Brain microvascular endothelial cell (primary cell): ENCODE data around the gene BEAN1.

Experiments
- DNase-seq: peaks from one replicate; pipeline ENCODE4 v3.0.0-alpha.2; 2020
- H3K27ac ChIP-seq: fragments of 250-450 bp; sonication (Bioruptor Pico); 2 replicates; pipeline ENCODE4 v1.5.1; 2020; ENCODE audit warnings: mild to moderate bottlenecking, moderate library complexity
- H3K27me3 ChIP-seq: fragments of 250-450 bp; sonication (Bioruptor Pico); replicated peaks from 2 replicates; pipeline ENCODE4 v1.5.1; 2020; ENCODE audit warnings: mild to moderate bottlenecking
- H3K36me3 ChIP-seq: fragments of 250-450 bp; sonication (Bioruptor Pico); replicated peaks from 2 replicates; pipeline ENCODE4 v1.5.1; 2020; ENCODE audit warnings: mild to moderate bottlenecking
- H3K4me3 ChIP-seq: 2 replicates; pipeline ENCODE4 v1.5.1; 2011; ENCODE audit warnings: low read depth, mild to moderate bottlenecking, control low read depth, low read length, moderate library complexity
- in situ Hi-C: cut with HindIII; loops from 2 replicates; pipeline ENCODE4 v1.10.0; 2017; ENCODE audit warnings: low sequenced_read_pairs, low pct_ligation_motif_present
- TF ChIP-seq, protein P1 (sequence below): IDR thresholded peaks from 2 replicates; pipeline ENCODE4 v1.5.1; 2011; ENCODE audit warnings: low read depth, mild to moderate bottlenecking, moderate library complexity, low read length, control low read depth, inconsistent platforms; ENCODE audit errors: missing control alignments

Gene BEAN1

DNA sequence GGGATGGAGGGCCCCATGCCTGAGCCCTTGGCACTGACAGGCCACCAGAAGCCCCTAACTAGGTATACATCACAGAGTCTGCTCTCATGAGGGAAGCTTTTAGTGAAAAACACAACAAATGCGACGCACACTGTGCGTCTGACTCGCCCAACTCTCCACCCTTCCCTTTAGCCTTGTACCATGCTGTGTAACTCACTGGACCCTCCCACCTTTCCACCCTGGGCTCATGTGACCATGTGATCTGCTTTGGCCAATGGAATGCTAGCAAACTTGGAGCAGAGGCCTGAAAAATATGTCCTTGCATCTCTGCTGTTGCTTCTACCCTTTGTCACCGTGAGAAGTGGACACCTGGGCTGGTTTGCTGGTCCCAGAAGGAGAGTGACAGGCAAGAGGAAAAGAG lies 101.2 kb downstream of the BEAN1 start:
- Histone ChIP-seq H3K36me3 (peaks cover 23% of the 10 kb centered on the region), H3K27ac (no peak overlapping the region), H3K4me3 (no peak overlapping the region), H3K27me3 (no peaks in the 10 kb centered on the region)
- TF ChIP-seq, protein P1, sequence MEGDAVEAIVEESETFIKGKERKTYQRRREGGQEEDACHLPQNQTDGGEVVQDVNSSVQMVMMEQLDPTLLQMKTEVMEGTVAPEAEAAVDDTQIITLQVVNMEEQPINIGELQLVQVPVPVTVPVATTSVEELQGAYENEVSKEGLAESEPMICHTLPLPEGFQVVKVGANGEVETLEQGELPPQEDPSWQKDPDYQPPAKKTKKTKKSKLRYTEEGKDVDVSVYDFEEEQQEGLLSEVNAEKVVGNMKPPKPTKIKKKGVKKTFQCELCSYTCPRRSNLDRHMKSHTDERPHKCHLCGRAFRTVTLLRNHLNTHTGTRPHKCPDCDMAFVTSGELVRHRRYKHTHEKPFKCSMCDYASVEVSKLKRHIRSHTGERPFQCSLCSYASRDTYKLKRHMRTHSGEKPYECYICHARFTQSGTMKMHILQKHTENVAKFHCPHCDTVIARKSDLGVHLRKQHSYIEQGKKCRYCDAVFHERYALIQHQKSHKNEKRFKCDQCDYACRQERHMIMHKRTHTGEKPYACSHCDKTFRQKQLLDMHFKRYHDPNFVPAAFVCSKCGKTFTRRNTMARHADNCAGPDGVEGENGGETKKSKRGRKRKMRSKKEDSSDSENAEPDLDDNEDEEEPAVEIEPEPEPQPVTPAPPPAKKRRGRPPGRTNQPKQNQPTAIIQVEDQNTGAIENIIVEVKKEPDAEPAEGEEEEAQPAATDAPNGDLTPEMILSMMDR, result no peak
- DNase-seq, result no peak
- in situ Hi-C loops, result no loop called here

DNA sequence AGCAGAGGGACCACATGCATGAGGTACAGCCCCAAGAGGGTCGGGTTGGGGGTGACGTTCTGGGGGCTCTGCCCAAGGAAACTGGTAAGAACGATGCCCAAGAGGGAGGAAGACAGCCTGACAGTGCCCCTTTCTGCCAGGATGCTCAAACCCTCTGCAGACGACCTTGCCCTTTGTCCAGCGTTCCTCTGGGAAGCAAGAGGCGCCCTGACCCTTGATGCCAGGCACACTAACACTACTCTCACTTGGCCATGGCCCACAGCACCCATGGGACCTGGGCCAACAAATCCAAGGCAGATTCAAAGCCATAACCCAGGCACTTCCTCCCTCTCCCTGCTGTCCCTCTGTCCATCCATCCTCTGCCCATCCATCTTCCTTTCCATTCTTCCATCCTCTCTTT lies 102.4 kb downstream of the BEAN1 start:
- DNase-seq, result no peak
- H3K36me3 ChIP-seq, result peaks cover 23% of the 10 kb centered on the region
- TF ChIP-seq, protein P1, result no peak
- H3K27me3 ChIP-seq, result no peaks in the 10 kb centered on the region
- in situ Hi-C loops, result no loop called here
- no peak overlapping the region for H3K4me3 ChIP-seq
- H3K27ac ChIP-seq, result no peak overlapping the region
